Calu3 (cell line): ENCODE measurements around the gene WDR64. TPM values are rescaled to one million over a fixed set of nuclear protein-coding genes. Genes with fewer than 3 reads are reported as not detected.

Source experiments
- BruUV-seq: library from RNA; stranded (reverse); fragments of 400-500 nt; replicated peaks from 2 replicates; lab custom pipeline; 2021; lab: Mats Ljungman, UMichigan
- CTCF ChIA-PET: fragments of 300-600 bp; sonication (Branson Sonifier 250); formaldehyde crosslinking; loops from one replicate; lab custom pipeline; 2022; ENCODE audit warnings: antibody characterized with exemption; lab: Charles Lee
- DNase-seq: peaks from one replicate; pipeline ENCODE4 v3.0.0; 2022
- H3K27ac Mint-ChIP-seq: one replicate; pipeline ENCODE4 v1.8.0; 2022; ENCODE audit warnings: mixed read lengths; ENCODE audit not compliant: unreplicated experiment
- H3K27me3 Mint-ChIP-seq: one replicate; pipeline ENCODE4 v1.8.0; 2022; ENCODE audit warnings: mixed read lengths; ENCODE audit not compliant: unreplicated experiment
- H3K36me3 Mint-ChIP-seq: one replicate; pipeline ENCODE4 v1.8.0; 2022; ENCODE audit warnings: mild to moderate bottlenecking, moderate library complexity, mixed read lengths; ENCODE audit not compliant: insufficient read depth, unreplicated experiment
- H3K4me1 Mint-ChIP-seq: one replicate; pipeline ENCODE4 v1.8.0; 2022; ENCODE audit warnings: mild to moderate bottlenecking, low read depth, mixed read lengths; ENCODE audit not compliant: unreplicated experiment
- H3K4me3 Mint-ChIP-seq: one replicate; pipeline ENCODE4 v1.8.0; 2022; ENCODE audit warnings: mild to moderate bottlenecking, low read depth, moderate library complexity, mixed read lengths; ENCODE audit not compliant: unreplicated experiment
- H3K9me3 Mint-ChIP-seq: one replicate; pipeline ENCODE4 v1.8.0; 2022; ENCODE audit warnings: low read depth, mixed read lengths; ENCODE audit not compliant: unreplicated experiment
- intact Hi-C: fragments of 100-400 bp; cut with micrococcal nuclease; formaldehyde crosslinking; loops from one replicate; pipeline ENCODE4 v1.10.0; 2022; ENCODE audit not compliant: unreplicated experiment
- total RNA-seq: library from RNA; stranded (reverse); gene quantifications from 2 replicates; pipeline ENCODE4 v1.2.3, GENCODE V29; 2022
- TF ChIP-seq, protein P1 (sequence below): fragments of 200-600 bp; IDR thresholded peaks from one replicate; pipeline ENCODE4 v1.8.0; 2022; ENCODE audit warnings: antibody characterized with exemption; ENCODE audit not compliant: unreplicated experiment

WDR64 gene
- total RNA-seq, 1 experiment from 2014 or later = not detected

DNA sequence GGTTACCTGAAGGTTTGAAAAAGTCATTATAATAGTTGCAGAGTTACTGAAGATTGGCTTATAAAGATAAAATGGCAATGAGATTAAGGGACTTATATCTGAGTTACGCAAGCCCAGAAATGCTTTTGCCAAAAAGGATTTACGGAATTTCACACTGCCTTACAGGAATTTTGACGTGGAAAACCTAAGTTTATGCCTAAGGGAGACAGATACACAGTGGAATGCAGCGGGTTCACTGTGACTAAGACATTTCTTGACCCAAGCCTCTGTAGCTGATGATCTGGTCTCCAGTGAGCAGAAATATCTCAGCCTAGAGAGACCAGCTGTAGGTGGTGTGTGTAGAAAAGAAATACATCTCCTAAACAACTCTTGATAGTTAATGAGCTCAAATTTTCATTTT is 185.8 kb downstream of the WDR64 start:
- Mint-ChIP-seq H3K4me3 (no peak overlapping the region), H3K9me3 (no peaks in the 10 kb centered on the region), H3K27me3 (no peaks in the 10 kb centered on the region), H3K4me1 (peaks cover 16% of the 10 kb centered on the region), H3K36me3 (no peaks in the 10 kb centered on the region), H3K27ac (no peak overlapping the region)
- CTCF ChIA-PET = interaction anchor here (0.6 to 2.7 kb wide), 2 partner anchors 44 to 227 kb away, joined by 3 to 9 read pairs; no protein-coding TSS in a partner anchor
- TF ChIP-seq, protein P1, sequence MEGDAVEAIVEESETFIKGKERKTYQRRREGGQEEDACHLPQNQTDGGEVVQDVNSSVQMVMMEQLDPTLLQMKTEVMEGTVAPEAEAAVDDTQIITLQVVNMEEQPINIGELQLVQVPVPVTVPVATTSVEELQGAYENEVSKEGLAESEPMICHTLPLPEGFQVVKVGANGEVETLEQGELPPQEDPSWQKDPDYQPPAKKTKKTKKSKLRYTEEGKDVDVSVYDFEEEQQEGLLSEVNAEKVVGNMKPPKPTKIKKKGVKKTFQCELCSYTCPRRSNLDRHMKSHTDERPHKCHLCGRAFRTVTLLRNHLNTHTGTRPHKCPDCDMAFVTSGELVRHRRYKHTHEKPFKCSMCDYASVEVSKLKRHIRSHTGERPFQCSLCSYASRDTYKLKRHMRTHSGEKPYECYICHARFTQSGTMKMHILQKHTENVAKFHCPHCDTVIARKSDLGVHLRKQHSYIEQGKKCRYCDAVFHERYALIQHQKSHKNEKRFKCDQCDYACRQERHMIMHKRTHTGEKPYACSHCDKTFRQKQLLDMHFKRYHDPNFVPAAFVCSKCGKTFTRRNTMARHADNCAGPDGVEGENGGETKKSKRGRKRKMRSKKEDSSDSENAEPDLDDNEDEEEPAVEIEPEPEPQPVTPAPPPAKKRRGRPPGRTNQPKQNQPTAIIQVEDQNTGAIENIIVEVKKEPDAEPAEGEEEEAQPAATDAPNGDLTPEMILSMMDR = no peak
- BruUV-seq = no TSS peak
- DNase-seq = no peak
- intact Hi-C loops = loop anchor here (5.0 to 10.0 kb wide), 2 partner anchors 133 to 211 kb away; no protein-coding TSS in a partner anchor

- CTCF ChIA-PET = interaction anchor here (2.7 kb wide), 1 partner anchor 228 kb away, joined by 9 read pairs; no protein-coding TSS in a partner anchor
- TF ChIP-seq, protein P1 = no peak
- Mint-ChIP-seq H3K9me3 (no peaks in the 10 kb centered on the region), H3K27ac (no peak overlapping the region), H3K4me1 (peaks cover 16% of the 10 kb centered on the region), H3K27me3 (no peaks in the 10 kb centered on the region), H3K36me3 (no peaks in the 10 kb centered on the region), H3K4me3 (no peak overlapping the region)
- BruUV-seq = no TSS peak
- intact Hi-C loops = loop anchor here (5.0 to 10.0 kb wide), 2 partner anchors 134 to 212 kb away; no protein-coding TSS in a partner anchor
- DNase-seq = no peak
These were observed 186.8 kb downstream of the WDR64 start for GRCh38 chr1:241838897-241839296.

GRCh38 chr1:241839369-241839979 is 187.4 kb downstream of the WDR64 start:
- no TSS peak for BruUV-seq
- no peak overlapping the region for H3K27ac Mint-ChIP-seq
- peaks cover 16% of the 10 kb centered on the region for H3K4me1 Mint-ChIP-seq
- no peaks in the 10 kb centered on the region for H3K9me3 Mint-ChIP-seq
- peak; percentile 12 for DNase-seq
- CTCF ChIA-PET = interaction anchor here (2.7 kb wide), 1 partner anchor 228 kb away, joined by 9 read pairs; no protein-coding TSS in a partner anchor
- intact Hi-C loops = loop anchor here (5.0 to 10.0 kb wide), 2 partner anchors 135 to 212 kb away; no protein-coding TSS in a partner anchor
- TF ChIP-seq, protein P1 = no peak
- H3K27me3 Mint-ChIP-seq = no peaks in the 10 kb centered on the region
- no peaks in the 10 kb centered on the region for H3K36me3 Mint-ChIP-seq
- no peak overlapping the region for H3K4me3 Mint-ChIP-seq

- no peak overlapping the region for H3K27ac Mint-ChIP-seq
- TF ChIP-seq, protein P1 = no peak
- peaks cover 21% of the 10 kb centered on the region for H3K4me1 Mint-ChIP-seq
- H3K9me3 Mint-ChIP-seq = no peaks in the 10 kb centered on the region
- BruUV-seq = no TSS peak
- H3K4me3 Mint-ChIP-seq = no peak overlapping the region
- DNase-seq = no peak
- no peaks in the 10 kb centered on the region for H3K27me3 Mint-ChIP-seq
- CTCF ChIA-PET = interaction anchor here (2.7 kb wide), 1 partner anchor 229 kb away, joined by 9 read pairs; no protein-coding TSS in a partner anchor
- intact Hi-C loops = no loop called here
- no peaks in the 10 kb centered on the region for H3K36me3 Mint-ChIP-seq
These were observed 188.1 kb downstream of the WDR64 start for GRCh38 chr1:241840164-241840563.
